Measurements from ENCODE around the gene ITGB2.

ITGB2 gene

DNA sequence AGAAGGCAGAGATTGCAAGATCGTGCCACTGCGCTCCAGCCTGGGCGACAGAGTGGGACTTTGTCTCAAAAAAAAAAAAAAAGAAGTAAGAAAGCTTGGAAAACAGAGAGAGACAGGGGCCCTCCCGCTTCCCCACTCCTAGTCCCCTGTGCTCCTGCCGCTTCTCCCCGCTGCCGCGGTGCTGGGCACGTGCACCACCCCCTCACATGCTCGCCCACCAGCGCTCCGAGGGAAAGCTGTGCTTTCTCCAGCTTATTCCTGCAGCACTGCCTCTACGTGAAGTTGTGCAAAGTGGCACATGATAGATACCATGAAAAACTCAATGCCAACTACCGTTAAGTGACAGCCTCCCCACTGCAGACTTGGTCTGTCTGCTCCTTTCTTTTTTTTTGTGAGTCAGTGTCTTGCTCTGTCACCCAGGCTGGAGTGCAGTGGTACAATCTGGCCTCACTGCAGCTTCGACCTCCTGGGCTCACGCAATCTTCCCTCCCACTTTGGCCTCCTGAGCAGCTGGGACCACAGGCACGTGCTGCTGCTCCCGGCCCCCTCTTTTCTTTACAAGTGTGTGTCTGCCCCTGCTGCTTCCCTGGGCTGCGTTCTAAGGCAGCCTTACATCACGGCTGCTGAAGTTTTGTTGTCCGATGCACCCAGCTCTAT is 34.6 kb upstream of the ITGB2 start:
- no peak for DNase-seq (ENCODE audit: low read depth in 2 of 2)

DNA sequence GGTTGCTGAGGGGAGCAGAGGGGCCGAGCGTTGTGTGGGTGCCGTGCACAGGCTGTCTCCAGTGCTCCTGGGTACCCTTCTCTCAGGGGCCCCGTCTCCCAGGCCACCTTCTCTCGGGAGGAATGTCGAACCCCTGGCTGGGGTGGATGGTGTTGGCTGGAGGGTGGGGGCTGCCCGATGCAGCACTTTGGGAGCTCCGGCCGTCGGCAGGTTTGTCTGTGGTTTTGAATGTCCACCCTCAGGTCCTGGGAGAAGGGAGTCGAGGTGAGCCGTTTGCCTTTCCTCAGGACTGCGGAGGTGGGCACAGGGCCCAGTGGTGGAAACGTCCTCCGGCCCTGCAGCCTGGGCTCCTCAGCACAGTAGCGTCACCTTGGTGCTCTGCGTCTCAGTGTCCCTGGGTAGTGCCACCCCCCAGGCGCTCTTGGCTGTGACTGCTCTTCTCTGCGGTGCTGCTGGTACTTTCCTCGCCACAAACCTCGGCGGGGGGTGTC is 33.6 kb upstream of the ITGB2 start:
- no peak for DNase-seq (ENCODE audit: low read depth in 2 of 2)

DNA sequence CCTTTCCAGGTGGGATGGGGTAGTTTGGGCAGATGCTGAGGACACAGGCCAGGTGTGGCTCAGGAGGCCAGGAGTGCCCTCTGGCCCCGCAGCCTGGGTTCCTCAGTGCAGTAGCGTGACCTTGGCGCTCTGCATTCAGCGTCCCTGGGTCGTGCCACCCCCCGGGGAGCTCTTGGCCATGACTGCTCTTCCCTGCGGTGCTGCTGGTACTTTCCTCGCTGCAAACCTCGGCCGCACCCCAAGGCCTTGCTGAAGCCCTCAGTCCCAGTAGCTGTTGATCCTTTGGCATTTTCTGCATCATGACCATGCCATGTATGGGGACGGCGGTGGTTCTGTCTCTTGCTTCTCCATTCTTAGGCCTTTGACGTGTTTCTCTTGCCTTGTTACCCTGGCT is 32.9 kb upstream of the ITGB2 start:
- no peak for DNase-seq (ENCODE audit: low read depth in 2 of 2)

DNA sequence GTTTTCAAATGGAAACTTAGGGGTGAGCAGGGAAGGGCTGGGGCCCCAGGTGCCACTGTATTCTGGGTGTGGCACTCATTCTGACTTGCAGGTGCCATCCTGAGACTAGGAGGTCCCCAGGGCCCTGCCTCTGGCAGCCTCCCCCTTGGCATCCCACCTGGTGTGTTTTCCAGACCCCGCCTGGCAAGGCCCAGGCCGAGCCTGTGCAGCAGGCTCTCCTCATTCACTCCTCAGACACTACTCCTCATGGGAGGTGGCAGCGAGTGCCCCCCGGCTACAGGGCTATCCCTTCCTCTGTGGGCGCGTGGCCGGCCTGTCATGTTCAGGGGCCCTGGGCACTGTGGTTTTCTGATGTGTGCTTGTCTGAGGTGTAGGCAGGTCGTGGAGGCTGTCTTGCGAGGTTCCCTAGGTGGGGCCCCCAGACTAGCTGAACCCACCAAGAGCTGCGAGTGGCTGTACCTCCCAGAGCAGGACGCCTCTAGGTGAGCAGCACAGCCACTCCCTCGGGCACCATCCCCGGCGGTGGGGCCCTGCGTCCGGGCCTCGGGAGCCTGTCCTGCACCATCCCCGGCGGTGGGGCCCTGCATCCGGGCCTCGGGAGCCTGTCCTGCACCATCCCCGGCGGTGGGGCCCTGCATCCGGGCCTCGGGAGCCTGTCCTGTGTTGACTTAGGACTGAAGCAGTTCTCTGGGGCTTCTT is 32.4 kb upstream of the ITGB2 start:
- DNase-seq (ENCODE audit: low read depth in 2 of 2), result no peak

DNA sequence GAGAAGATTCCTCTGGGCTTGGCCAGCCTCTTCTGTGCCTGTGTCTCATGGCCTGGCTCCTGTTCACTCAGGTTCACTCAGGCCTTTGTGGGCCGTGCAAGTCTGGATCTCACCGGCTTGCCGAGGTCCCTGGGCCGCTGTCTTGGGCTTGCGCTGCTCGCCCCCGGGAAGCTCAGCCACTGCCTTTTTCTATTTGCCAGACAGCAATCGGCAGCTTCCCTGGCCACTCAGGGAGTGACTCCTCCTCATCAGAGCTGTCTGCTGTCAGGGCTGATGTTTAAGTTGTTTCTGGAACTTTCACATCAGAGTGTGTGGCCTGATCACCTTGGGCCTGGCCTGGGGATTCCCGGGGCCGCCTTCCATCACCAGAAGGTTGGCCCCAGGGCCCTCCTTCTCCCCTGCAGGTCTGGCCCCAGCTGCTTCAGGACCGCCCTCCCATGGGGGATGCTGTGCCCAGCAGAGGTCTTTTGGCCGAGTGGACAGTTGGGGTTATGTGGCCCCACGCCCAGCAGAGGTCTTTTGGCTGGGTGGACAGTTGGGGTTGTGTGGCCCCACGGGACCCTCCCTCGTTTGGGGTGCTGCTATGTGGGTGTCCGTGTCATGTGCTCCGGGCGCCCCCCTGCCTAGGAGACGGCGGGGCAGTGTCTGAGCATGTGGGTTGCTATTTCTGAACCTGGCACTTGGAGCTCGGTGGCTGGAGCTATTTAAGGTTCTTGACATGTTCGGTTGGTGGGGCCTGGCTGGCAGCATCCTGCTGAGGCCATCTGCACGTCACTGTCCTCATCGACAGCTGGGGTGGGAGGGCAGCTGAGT is 31.6 kb upstream of the ITGB2 start:
- no peak for DNase-seq (ENCODE audit: low read depth in 2 of 2)

DNA sequence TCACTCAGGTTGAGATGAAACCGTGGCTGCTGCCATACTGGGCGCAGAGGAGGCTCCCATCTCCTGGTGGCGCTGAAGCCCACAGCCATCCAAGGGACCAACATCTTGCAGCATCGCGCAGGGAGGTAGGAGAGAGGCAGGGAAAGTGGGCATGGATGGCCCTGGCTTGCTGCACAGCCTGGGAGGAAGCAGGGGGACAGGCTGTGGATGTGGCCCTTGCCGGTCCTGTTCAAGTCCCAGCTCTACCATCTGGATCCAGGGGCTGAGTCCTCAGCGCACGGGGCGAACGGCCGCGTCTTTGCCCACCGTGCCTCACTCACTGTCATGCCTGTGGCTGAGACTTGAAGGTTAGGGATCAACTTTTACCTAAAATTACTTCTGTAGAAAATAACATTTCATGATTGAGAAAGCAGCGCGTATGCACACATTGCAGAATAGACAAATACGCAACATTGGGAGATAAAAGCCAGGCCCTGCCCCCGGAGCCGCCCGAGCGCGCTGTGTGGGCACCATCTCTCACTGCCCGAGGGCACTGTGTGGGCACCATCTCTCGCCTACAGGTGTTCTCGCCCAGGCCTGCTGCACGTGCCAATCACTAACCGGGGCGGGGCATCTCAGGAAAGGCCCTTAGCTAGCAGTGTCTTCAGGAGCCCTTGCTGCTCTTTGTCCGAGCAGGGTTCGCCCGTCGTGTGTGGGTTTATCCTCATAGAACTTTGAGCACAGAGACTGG is 30.7 kb upstream of the ITGB2 start:
- DNase-seq (ENCODE audit: low read depth in 2 of 2), result no peak

DNA sequence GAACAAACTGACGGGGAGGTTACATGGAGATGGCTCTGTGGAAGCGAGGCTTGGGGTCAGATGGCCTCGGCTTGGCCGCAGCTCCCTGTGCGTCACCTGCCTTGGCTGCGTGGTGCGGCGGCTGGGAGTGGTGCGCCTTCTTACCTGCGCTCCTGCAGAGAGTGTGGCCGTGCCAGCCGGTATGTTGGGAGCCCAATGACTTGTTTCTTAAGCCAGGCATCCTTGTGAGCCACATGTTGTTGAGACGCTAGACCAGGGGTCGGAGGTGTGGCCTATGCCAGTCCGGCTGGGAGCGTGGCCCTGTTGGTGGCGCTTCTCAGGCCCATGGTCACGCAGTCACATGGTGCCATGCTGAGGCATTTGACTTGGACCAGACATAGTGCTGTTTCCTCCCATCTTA is 29.7 kb upstream of the ITGB2 start:
- no peak for DNase-seq (ENCODE audit: low read depth in 2 of 2)

DNA sequence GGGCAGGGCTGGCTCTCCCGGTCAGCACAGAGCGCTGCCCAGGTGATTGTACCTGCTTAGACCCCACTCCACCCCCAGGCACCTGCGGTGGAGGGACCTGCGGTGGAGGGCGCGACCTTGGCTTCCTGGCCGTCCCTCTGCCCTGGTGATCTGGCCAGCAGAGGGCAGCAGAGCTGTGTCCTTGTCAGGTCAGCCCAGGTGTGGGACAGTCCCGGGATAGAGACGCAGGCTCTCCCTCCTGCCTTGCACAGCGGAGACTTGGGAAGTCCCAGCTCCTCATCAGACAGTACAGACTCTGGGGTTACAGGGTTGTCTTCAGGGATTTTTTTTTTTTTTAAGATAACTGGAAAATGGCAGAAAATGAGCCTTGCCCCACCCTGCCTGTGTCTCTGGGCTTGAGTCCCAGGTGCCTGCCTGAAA is 29.1 kb upstream of the ITGB2 start:
- peak; percentile 73 to 83 for DNase-seq (ENCODE audit: low read depth in 2 of 2)

DNA sequence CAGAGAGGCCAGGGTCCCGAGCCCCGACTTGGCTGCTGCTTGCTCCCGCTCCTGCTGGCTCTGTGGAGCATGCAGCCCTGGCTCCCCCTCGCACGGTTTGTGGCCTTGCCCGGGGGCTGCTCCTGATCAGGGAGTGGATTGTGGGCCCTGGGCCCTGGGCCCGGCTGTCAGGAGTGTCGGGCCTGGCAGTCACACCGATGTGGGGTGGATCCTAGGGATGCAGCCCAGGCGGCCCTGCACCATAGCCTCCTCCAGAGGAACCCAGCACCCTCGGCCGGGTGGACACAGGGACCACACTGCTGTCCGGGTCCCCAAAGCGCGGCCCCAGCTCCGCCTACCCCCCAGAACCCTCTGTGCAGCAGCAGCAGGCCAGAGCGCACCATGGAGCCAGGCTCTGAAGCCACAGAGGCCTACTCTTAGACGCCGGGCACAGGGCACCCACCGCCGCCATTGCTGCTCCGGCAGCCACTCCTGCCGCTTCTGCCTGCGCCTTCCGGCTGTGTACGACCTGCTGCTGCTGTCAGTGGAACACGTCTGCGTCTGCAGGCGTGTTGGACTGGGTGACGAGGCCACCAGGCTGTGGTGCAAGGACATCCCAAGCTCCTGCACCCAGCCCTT is 28.6 kb upstream of the ITGB2 start:
- DNase-seq (ENCODE audit: low read depth in 2 of 2), result no peak

DNA sequence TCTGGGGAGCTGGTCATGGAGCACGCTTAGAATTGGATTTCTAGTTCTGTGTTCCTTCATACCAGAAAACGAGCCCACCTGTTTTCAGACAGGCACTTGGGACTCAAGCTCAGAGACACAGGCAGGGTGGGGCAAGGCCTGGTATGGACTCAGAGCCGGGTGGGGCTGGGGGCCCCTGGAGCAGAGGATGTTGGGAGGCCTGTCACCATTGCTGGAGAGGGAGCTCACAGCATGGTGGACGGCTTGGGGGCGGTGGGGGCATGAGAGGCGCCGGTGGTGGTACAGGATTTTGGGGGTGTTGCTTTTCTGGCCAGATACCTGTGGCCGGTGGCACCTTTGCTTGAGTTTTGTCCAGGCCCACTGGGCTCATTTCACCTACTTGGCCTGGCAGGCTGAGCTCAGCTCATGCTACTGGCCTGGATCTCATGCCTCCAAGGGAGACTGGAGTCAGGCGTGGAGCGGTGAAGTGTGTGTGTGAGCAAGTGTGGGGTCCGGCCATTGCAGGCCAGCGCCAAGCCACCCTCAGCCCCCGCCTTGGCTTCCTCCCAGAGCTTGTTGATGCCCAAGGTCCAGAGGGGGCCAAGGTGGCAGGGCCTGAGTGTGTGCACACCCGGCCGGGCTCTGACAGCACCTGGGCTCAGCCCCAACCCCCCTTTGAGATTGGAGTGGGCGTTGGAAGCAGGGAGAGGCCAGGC is 27.9 kb upstream of the ITGB2 start:
- DNase-seq (ENCODE audit: low read depth in 2 of 2), result no peak

DNA sequence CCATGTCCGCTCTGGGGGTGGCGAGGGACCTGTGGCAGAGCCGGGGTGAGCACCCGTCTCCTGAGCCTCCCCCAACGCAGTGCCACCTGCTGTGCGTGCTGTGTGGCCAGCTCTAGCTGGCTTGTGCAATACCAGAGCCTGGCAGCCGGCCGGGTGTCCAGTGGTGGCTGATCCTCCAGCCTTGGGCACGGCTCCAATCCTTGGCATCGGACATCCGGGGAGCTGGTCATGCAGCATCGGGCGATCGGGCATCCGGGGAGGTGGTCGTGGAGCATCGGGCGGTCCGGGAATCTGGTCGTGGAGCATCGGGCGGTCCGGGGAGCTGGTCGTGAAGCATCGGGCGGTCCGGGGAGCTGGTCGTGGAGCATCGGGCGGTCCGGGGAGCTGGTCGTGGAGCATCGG is 27.2 kb upstream of the ITGB2 start:
- no peak for DNase-seq (ENCODE audit: low read depth in 2 of 2)

DNA sequence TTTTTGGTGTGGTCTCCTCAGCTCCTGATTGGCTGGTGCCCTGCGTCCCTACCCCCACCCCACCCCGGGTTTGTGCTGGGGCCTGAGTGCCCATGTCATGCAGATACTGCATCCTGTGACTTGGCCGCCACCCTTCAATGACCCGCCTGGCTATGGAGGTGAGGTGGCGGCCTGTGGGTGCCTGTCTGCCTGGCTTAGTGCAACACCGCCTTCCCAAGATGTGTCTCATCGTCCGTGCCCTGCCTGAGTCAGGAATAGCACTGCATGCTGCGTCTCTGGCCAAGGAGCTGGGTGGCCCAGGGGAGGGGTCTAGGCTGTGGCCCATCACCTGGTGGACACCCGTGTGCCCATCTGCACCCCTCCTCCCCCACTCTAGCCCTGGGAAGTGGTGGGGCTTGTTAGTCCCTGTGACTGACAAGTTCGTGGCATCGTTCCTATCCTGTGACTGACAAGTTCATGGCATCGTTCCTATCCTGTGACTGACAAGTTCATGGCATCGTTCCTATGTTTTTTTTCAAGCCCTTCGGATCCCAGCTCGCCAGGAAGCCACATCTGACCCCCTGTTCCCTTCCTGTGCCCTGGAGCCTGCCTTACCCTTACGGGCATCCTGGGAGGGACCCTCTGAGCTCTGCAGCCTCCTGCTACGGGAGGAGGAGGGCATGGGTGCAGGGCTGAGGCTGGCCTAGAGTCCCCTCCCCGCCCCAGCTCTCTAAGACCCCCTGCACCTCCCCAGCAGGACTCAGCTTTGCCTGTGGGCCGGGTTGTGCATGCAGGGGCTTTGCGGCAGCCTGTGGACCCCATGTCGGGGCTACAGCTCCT is 26.6 kb upstream of the ITGB2 start:
- no peak for DNase-seq (ENCODE audit: low read depth in 2 of 2)

DNA sequence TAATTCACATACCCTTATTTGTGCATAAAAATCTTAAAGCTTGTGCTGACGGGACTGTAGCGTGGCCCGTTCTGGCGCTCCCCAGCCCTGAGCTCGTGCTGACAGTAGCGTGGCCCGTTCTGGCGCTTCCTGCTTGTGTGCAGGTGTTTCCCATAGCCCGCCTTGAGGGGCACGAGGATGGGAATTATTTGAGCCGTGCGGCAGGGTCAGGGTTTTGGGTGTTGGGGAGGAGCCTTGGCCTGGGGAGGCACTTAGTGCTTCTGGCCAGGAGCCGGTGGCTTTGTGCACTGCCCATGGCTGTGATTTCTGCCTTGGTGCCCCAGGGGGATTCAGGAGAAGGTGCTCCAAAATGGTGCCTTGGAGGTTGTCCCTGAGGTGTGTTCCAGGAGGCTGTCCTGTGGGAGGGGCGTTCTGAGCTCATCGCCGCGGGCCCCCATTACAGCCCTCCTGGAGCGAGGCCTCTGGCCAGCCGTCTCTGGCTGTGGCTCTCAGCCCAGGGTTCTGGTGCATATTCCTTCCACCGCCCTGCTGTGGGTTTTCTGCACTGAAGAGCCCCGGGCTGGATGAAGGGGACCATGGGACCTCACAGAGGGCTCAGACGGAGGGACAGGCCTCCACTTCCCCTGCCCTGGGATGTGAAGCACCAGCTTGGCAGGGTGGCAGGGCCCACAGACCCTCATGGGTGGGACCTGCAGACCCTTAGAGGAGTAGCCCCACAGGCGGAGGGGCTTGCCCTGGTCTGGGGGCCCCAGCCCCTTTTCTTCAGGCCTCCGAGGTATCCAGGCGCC is 25.7 kb upstream of the ITGB2 start:
- no peak for DNase-seq (ENCODE audit: low read depth in 2 of 2)

DNA sequence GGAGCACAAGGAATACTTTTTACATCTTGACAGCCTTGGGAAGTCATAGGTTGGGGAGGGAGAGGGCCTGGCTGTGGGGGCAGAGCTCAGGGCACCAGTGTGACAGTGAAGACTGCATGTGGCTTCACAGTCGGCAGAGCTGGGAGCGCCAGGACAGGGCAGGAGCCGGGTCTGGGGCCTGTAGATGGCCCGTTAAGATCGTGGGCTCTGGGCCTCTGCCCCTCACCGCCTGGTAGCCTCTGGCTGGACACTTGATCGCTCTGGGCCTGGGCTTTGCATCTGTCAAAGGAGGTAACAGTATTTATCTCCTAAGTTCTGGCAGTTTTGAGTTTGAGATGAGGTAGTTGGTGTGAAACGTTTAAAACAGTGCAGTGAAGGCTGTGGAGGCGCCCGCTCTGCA is 23.9 kb upstream of the ITGB2 start:
- DNase-seq (ENCODE audit: low read depth in 2 of 2), result no peak

DNA sequence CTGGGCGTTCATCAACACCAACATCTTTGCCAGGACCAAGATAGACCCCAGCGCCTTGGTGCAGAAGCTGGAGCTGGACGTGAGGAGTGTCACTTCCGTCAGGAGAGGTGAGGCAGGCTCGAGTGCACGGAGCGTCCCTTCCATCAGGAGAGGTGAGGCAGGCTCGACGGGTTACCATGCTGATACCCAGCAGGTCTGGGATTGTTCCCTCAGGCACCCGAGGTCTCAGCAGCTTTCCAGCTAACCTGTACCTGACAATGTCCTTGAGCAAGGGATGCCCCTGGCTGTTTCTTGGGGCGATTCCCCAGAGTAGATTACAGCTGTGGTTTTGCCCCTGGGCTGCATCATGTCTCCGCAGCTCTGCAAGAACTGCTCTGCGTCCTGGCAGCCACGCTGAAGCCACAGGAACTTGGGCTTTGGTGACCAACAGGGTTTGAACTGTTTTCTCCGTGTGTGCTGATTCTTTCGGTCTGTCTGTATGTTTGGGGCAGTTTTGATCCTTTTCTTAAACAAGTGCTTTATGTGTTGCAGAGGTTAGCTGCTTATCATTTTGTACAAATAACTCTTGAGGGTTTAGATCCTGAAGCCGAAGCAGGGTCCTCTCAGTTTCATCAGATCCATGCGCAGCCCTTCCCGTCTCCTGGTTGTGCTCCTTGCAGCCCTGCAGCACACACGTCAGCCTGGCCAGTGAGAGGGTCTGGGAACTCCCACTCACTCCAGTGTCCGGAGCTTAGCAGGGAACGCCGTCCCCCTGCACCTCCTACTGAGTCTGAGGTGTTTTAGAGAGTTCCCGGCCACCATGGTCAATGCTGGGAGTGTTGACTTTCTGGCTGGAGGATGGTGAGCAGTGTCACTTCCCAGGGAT is 23.2 kb upstream of the ITGB2 start:
- no peak for DNase-seq (ENCODE audit: low read depth in 2 of 2)

DNA sequence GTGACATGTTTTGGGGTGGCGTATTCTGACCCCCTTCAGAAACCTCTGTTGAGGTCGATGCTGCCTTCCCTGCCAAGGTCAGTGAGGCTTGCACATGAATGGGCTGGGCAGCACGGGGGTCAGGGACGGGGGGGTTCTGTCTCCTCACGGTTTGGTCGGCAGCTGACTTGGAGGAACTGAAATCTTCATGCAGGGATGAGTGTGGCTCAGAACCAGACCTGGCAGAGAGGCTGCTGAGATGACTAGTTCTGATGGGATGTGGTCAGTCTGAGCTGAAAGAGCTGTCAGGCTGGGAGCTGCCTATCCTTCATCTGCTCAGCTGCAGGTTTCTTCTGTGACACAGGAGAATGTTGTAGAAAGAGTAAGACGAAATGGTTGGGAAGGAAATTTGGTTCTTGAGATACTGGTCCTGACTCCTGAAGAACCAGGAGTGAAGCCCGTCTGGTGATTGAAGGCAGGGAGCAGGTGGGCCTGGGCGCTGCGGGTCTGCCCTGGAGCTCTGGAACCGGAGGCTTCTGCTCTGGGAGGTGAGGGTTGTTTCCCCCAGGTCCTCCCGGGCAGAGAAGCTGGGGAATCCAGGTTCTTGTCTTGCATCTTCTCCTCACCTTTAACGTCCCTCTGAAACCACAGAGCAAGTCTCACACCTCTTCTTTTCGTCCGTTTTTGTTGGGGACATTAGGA is 22.4 kb upstream of the ITGB2 start:
- DNase-seq (ENCODE audit: low read depth in 2 of 2), result no peak

DNA sequence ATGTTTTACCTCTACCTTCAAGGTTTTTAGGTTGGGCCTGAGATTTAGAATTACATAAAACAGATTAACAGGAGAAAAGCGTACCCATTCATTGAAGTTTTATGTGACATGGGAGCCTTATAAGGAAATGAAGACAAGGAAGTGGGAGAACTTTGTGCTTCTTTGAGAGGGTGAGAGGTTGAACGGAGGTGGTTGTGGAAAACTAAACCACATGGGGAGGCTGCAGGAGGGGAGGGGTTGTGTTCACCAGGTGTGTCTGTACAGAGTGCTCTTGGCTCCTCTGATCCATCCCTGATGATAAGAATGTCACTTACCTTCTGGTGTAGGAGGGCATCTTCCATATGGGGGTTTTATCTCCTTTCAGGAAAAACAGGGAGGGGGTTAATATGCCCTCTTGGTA is 21.9 kb upstream of the ITGB2 start:
- DNase-seq (ENCODE audit: low read depth in 2 of 2), result no peak

DNA sequence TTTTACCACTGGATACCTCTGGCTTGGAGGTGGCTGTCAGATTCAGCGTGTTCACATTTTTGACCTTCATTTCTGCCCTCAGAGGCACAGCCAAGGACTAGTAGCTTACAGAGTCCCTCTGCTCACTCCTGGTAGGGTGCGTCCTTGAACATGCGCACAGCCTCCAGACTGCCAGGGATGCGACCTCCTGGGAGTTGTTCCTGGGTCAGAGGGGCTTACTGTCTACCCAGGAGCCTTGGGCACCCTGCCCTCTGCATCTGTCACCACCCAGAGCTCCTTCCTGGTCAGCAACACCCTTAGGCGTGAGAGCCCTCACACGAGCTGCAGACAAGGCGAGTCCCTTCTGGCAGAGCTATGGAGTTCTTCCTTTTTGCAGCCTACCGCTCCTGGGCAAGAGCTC is 20.9 kb upstream of the ITGB2 start:
- no peak for DNase-seq (ENCODE audit: low read depth in 2 of 2)
